Measurements from ENCODE around the gene UBL5.
A peak's percentile ranks its signal among the peaks of the same experiment; 100 is the strongest.
"Not testable (repeated sequence)": the region's sequence is repeated elsewhere in the genome, so short reads cannot be mapped to it uniquely, and the experiment has no call there.

Gene UBL5

GRCh38 chr19:9818175-9818733, 9.5 kb upstream of the UBL5 start:
- peak overlapping the region; percentile 97 for H3K4me3 ChIP-seq (replicated peaks; ENCODE audit: low read depth, low read length)
- no peak for DNase-seq (ENCODE audit: low read depth)
- TF ChIP-seq CTCF (IDR thresholded peaks at IDR 0.05; ENCODE audit: low read length, missing control alignments), result no peak

GRCh38 chr19:9818734-9819595, 8.8 kb upstream of the UBL5 start, which contains the start of gene FBXL12:
FBXL12 (minus strand) TSS chr19:9819079; CDS start chr19:9818813, 266 bp downstream.
- no peak for TF ChIP-seq CTCF (IDR thresholded peaks at IDR 0.05; ENCODE audit: low read length, missing control alignments)
- peak; percentile 100 for DNase-seq (ENCODE audit: low read depth)
- H3K4me3 ChIP-seq (replicated peaks; ENCODE audit: low read depth, low read length), result peak within 1 kb of the TSS; percentile 97

GRCh38 chr19:9819596-9819909, 8.2 kb upstream of the UBL5 start:
- no peak for TF ChIP-seq CTCF (IDR thresholded peaks at IDR 0.05; ENCODE audit: low read length, missing control alignments)
- H3K4me3 ChIP-seq (replicated peaks; ENCODE audit: low read depth, low read length), result peak overlapping the region; percentile 38
- no peak for DNase-seq (ENCODE audit: low read depth)

GRCh38 chr19:9820034-9820433, 7.7 kb upstream of the UBL5 start:
- H3K4me3 ChIP-seq (replicated peaks; ENCODE audit: low read depth, low read length); DNase-seq (ENCODE audit: low read depth): not testable (repeated sequence)

GRCh38 chr19:9823816-9824215, 3.9 kb upstream of the UBL5 start:
- TF ChIP-seq CTCF (IDR thresholded peaks at IDR 0.05; ENCODE audit: low read length, missing control alignments), result no peak
- DNase-seq (ENCODE audit: low read depth), result no peak
- H3K4me3 ChIP-seq (replicated peaks; ENCODE audit: low read depth, low read length), result no peak overlapping the region

- no peak for TF ChIP-seq CTCF (IDR thresholded peaks at IDR 0.05; ENCODE audit: low read length, missing control alignments)
- peak overlapping the region; percentile 95 for H3K4me3 ChIP-seq (replicated peaks; ENCODE audit: low read depth, low read length)
- no peak for DNase-seq (ENCODE audit: low read depth)
Observed at GRCh38 chr19:9828551-9829063, 889 bp downstream of the UBL5 start.

GRCh38 chr19:9834307-9834725, 6.6 kb downstream of the UBL5 start:
- no peak for TF ChIP-seq CTCF (IDR thresholded peaks at IDR 0.05; ENCODE audit: low read length, missing control alignments)
- DNase-seq (ENCODE audit: low read depth), result no peak
- H3K4me3 ChIP-seq (replicated peaks; ENCODE audit: low read depth, low read length), result peak overlapping the region; percentile 79
